Right atrium auricular region (tissue), 2 donors: ENCODE results near the gene SAXO1. TPM values are rescaled to one million over a fixed set of nuclear protein-coding genes. Genes with fewer than 3 reads are reported as not detected.
"Not testable (repeated sequence)": the region's sequence is repeated elsewhere in the genome, so short reads cannot be mapped to it uniquely, and the experiment has no call there.

Experiments used
- DNase-seq: peaks from one replicate; pipeline ENCODE4 v3.0.0-alpha.2; 2019; ENCODE audit warnings: low spot score
- H3K27ac ChIP-seq, 2 donors: fragments of 200-600 bp; sonication (generic); 1 replicate in 1 of 2; 2 replicates in 1 of 2; pipeline ENCODE4 v1.5.1; 2016 to 2019
- H3K27me3 ChIP-seq, 2 donors: fragments of 200-600 bp; sonication (generic); one replicate each; pipeline versions ENCODE4 v1.5.1 to v1.6.0; 2017 to 2019
- H3K36me3 ChIP-seq: fragments of 200-600 bp; sonication (generic); one replicate; pipeline ENCODE4 v1.5.1; 2016
- H3K4me1 ChIP-seq, 2 donors: fragments of 200-600 bp; sonication (generic); one replicate each; pipeline versions ENCODE4 v1.5.1 to v1.6.0; 2017 to 2019
- H3K4me3 ChIP-seq, 2 donors: fragments of 200-600 bp; sonication (generic); 1 replicate in 1 of 2; 2 replicates in 1 of 2; pipeline ENCODE4 v1.5.1; 2017 to 2019; ENCODE audit warnings: mild to moderate bottlenecking in 1 of 2, moderate library complexity in 1 of 2
- H3K9me3 ChIP-seq, 2 donors: fragments of 200-600 bp; sonication (generic); one replicate each; pipeline ENCODE4 v1.5.1; 2019
- CTCF ChIP-seq, 2 donors: fragments of 200-600 bp; sonication (generic); IDR thresholded peaks; one replicate each; pipeline ENCODE4 v1.5.1; 2019; ENCODE audit warnings: antibody characterized with exemption in 2 of 2
- total RNA-seq, 2 donors: library from RNA; depleted of rRNA; stranded (reverse); fragments of >200 nt; gene quantifications; one replicate each; pipeline ENCODE4 v1.1.0, GENCODE V29; 2016

The SAXO1 gene
- total RNA-seq, 2 donors from 2014 or later, result not detected

- H3K9me3 ChIP-seq, result peaks cover 0 to 10% of the 10 kb centered on the region in 2 donors
- no peak overlapping the region for H3K4me3 ChIP-seq
- no peaks in the 10 kb centered on the region for H3K4me1 ChIP-seq
- DNase-seq, result no peak
- no peaks in the 10 kb centered on the region for H3K36me3 ChIP-seq
- H3K27me3 ChIP-seq, result no peaks in the 10 kb centered on the region
- no peak for TF ChIP-seq CTCF (IDR thresholded peaks at IDR 0.05)
- H3K27ac ChIP-seq, result no peak overlapping the region
Observed at GRCh38 chr9:18936094-18936871, 96.7 kb downstream of the SAXO1 start.

GRCh38 chr9:18935541-18935940 is 97.5 kb downstream of the SAXO1 start:
- Histone ChIP-seq H3K4me3 (no peak overlapping the region), H3K27ac (no peak overlapping the region), H3K36me3 (no peaks in the 10 kb centered on the region), H3K27me3 (no peaks in the 10 kb centered on the region), H3K4me1 (no peaks in the 10 kb centered on the region), H3K9me3 (peaks cover 0 to 10% of the 10 kb centered on the region in 2 donors)
- TF ChIP-seq CTCF (IDR thresholded peaks at IDR 0.05), result no peak
- no peak for DNase-seq

GRCh38 chr9:18930611-18931010 is 102.4 kb downstream of the SAXO1 start:
- not testable (repeated sequence) for H3K4me1 ChIP-seq, H3K36me3 ChIP-seq, H3K4me3 ChIP-seq, DNase-seq, H3K27ac ChIP-seq, H3K27me3 ChIP-seq
- peaks cover 0 to 10% of the 10 kb centered on the region in 2 donors for H3K9me3 ChIP-seq

GRCh38 chr9:18928711-18929110 is 104.3 kb downstream of the SAXO1 start:
- DNase-seq, result no peak
- Histone ChIP-seq H3K27ac (no peak overlapping the region), H3K36me3 (no peaks in the 10 kb centered on the region), H3K4me1 (no peaks in the 10 kb centered on the region), H3K27me3 (no peaks in the 10 kb centered on the region), H3K9me3 (no peaks in the 10 kb centered on the region), H3K4me3 (no peak overlapping the region)
- TF ChIP-seq CTCF (IDR thresholded peaks at IDR 0.05), result no peak

- H3K36me3 ChIP-seq, result no peaks in the 10 kb centered on the region
- no peak for DNase-seq
- no peaks in the 10 kb centered on the region for H3K27me3 ChIP-seq
- H3K27ac ChIP-seq, result no peak overlapping the region
- H3K4me3 ChIP-seq, result no peak overlapping the region
- no peaks in the 10 kb centered on the region for H3K9me3 ChIP-seq
- no peaks in the 10 kb centered on the region for H3K4me1 ChIP-seq
- TF ChIP-seq CTCF (IDR thresholded peaks at IDR 0.05), result no peak
Observed at GRCh38 chr9:18926513-18926912, 106.5 kb downstream of the SAXO1 start.

- DNase-seq, result no peak
- H3K4me3 ChIP-seq, result no peak overlapping the region
- H3K9me3 ChIP-seq, result no peaks in the 10 kb centered on the region
- no peaks in the 10 kb centered on the region for H3K36me3 ChIP-seq
- H3K4me1 ChIP-seq, result no peaks in the 10 kb centered on the region
- H3K27me3 ChIP-seq, result no peaks in the 10 kb centered on the region
- no peak for TF ChIP-seq CTCF (IDR thresholded peaks at IDR 0.05)
- H3K27ac ChIP-seq, result no peak overlapping the region
Observed at GRCh38 chr9:18925880-18926279, 107.1 kb downstream of the SAXO1 start.
